HG02870 (cell line): ENCODE measurements around the gene CEP170B.
"Not testable (repeated sequence)": the region's sequence is repeated elsewhere in the genome, so short reads cannot be mapped to it uniquely, and the experiment has no call there.

Experiments used
- ATAC-seq: cut with Tn5 transposase; IDR thresholded peaks from one replicate; pipeline ENCODE4 v1.9.1; 2021; ENCODE audit warnings: mild to moderate bottlenecking, moderate library complexity; ENCODE audit not compliant: unreplicated experiment

CEP170B gene

GRCh38 chr14:104843442-104844305 lies 21.4 kb upstream of the CEP170B start:
- no peak for ATAC-seq

DNA sequence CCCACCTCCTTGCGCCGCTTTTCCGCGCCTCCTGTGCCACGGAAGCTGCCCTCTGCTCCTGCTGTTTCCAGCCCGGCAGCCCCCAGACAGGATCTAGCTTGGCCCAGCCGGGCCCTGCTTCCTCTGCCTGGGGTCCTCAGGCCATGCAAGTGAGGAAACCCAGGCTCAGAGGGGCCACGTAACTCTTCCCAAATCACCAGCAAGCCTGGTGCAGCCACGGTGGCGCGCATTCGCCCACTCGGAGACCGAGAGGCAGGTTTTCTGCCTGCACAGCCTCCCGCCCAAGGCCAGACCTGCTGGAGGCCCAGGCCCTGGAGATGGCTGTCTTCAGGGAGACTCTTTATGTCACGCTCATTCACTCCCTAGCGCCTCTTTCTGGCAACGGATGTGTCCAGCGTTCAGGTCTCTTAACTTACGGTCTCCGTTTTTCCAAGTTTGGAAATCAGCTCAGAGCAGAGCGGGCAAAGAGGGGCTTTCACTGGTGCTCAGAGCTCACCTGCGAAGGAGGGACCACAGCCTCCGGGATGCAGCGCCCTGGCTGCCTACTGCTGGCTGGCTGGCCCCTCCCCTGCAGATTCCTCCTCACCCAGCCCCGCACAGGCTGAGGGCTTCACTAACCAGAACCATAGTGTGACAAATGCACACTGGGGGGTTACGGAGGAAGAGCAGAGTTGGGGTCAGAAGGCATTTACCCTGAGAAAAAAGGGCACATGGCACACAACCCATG lies 20.6 kb upstream of the CEP170B start:
- ATAC-seq: no peak

DNA sequence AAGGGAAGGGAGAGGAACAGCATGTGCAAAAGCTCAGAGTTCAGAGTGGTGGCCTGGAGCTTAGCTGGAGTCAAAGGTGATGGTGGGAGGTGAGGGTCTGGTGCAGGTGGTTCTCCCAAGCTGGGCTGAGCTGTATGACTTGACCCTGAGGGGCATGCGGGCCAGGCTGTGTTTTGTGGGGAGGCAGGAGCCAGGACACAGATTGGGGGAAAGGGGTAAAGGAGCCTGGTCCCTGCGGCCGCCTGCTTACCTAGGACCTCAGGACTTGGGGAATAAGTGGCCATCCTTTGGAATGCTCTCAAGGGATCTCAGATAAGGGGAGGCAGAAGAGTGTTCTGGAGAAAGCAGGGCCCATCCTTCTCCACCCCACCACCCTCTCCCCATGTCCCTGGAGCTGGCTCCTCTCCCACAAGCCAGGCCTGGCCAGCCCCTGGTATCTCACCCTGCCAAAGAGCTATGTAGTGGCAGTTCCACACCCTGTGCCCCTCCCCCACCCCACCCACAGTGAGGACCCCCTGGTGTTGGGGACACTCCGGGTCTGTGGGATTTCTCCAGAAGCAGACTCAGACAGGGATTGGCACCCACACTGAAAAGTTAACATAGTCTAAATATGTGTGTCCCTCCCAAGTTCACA lies 19.9 kb upstream of the CEP170B start:
- ATAC-seq: no peak

DNA sequence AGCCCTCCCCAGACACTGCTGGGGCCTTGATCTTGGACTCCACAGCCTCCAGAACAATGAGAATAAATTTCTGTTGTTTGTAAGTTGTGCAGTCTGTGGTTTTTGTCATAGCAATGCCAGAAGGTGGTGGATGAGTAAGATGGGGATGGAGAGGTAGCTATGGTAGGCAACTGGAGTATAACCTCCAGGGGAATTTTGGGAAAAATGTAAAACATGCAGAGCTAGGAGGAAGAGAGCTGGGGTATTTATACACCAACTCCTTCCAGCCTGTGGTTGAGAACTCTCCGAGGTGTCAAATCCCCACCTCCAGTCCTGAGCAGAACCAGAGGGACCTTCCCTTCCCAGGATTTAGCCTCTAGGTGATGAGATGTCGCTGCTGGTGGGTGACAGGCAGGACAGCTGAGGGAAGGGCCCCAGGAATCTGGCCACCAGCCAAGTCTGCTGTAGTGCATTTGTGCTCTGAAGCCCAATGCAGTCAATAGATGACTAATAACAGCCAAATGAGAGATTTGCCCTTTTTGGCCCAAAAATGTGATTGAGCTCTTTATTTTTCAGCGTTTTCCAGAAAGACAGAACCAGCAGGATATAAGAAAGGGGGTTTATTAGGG lies 19.1 kb upstream of the CEP170B start:
- no peak for ATAC-seq

GRCh38 chr14:104852280-104852663 lies 12.8 kb upstream of the CEP170B start:
- ATAC-seq: no peak

GRCh38 chr14:104855532-104856090 lies 9.5 kb upstream of the CEP170B start:
- ATAC-seq: no peak

DNA sequence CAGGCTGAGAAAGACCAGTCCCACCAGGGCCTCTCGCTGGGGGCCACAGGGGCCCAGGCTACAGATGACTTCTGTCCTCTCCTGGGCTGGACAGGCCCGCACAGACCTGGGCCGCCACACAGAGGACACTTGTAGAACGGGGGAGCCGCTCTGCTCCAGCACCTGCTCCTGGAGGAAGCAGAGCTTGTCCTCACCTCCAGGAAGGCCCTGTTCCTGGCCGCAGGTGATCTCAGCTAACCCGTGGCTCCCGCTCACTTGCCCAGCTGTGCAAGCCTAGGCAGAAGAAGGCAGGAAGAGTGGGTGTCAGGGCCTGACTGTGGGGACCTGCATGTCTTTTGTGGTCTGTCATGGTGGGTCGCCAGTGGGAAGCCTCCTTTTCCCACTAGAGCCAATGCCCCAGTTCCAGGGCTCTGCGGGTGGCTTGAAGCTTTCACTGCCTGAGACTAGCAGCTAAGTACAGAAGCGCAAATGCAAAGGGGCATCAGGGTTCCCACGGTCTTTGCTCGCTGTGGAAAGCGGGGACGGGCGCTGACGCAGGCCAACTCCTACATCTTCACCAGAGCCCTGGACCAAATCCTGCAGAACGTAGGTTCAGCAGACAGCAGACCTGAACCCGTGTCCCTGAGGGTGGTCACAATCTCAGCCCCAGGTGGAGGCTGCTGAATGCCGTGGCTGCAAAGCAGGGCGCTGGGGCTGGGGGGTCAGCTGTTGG lies 8.8 kb upstream of the CEP170B start:
- no peak for ATAC-seq

GRCh38 chr14:104856869-104857860 lies 7.9 kb upstream of the CEP170B start:
- no peak for ATAC-seq

- ATAC-seq: not testable (repeated sequence)
Measured at GRCh38 chr14:104857931-104858330, 7.1 kb upstream of the CEP170B start.

DNA sequence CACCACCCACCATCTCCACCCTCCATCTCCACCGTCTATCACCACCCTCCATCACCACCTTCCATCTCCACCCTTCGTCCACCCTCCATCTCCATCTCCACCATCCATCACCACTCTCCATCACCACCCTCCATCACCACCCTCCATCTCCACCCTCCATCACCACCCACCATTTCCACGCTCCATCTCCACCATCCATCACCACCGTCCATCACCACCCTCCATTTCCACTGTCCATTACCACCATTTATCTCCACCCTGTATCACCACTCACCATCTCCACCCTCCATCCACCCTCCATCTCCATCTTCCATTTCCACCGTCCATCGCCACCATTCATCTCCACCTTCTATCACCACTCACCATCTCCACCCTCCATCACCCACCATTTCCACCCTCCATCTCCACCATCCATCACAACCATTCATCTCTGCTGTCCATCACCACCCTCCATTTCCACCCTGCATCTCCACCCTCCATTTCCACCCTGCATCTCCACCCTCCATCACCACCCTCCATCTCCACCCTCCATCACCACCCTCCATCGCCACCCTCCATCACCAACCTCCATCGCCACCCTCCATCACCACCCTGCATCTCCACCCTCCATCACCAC lies 6.1 kb upstream of the CEP170B start:
- no peak for ATAC-seq

GRCh38 chr14:104859900-104860299 lies 5.2 kb upstream of the CEP170B start:
- ATAC-seq: no peak

DNA sequence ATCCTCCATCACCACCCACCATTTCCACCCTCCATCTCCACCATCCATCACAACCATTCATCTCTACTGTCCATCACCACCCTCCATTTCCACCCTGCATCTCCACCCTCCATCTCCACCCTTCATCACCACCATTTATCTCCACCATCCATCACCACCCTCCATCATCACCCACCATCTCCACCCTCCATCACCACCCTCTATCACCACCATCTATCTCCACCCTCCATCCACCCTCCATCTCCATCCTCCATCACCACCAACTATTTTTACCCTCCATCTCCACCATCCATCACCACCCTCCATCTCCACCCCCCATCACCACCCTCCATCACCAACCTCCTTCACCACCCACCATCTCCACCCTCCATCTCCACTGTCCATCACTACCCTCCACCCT lies 4.7 kb upstream of the CEP170B start:
- ATAC-seq: no peak

DNA sequence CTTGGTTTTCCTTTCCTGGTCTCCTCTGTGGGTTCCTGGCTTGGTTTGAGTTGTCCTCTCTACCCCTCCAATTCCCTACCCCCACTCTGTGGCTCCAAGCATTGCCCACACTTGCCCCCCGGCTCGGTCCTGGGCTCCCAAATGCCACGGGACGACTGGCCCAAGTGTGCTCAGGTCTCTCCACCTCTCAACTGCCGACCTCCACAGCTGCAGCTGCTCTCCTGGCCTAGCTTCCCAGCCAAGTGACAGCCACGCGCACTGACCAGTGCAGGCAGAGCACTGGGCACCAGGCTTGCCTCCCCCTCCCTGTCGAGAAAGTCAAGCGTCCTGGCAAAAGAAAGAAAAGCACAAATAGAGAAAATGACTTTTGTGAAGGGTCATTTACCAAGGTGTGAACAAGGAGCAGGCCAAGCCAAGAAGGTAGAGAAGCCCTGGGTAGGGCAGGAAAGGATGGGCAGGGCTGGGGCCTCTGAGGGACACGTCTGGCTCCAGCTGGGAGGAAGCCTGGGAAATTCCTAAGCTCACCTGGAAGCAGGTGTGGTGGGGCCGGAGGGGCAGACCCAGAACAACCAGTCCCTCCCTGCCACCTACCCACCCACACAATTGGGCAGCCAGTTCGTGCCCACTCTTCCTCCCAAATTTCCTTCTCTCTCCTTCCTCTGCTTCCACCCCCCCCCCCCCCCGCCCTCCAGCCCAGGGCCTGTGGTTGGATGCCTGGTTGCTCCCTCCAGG lies 1.8 kb upstream of the CEP170B start:
- no peak for ATAC-seq

GRCh38 chr14:104863923-104864266 lies 1.2 kb upstream of the CEP170B start:
- no peak for ATAC-seq

- no peak for ATAC-seq
Measured at GRCh38 chr14:104864267-104865080, 594 bp upstream of the CEP170B start.

- ATAC-seq: no peak
Measured at GRCh38 chr14:104865631-104866441, 768 bp downstream of the CEP170B start.
